Uterus (tissue), 2 donors: ENCODE results near the gene TAF11L8.
"Not testable (repeated sequence)": the region's sequence is repeated elsewhere in the genome, so short reads cannot be mapped to it uniquely, and the experiment has no call there.

Experiments
- CTCF ChIP-seq, 4 experiments: fragments of 200-600 bp in 2 of 4; fragments of 450-650 bp in 2 of 4; sonication (generic) in 2 of 4; IDR thresholded peaks; one replicate each; pipeline ENCODE4 v1.5.1; 2016 to 2019; ENCODE audit warnings: antibody characterized with exemption in 4 of 4, mild to moderate bottlenecking in 2 of 4, moderate library complexity in 1 of 4
- POLR2A ChIP-seq, 2 donors: fragments of 450-650 bp; IDR thresholded peaks; one replicate each; pipeline ENCODE4 v1.6.1; 2016; ENCODE audit warnings: antibody characterized with exemption in 2 of 2, mild to moderate bottlenecking in 1 of 2, moderate library complexity in 1 of 2

DNA sequence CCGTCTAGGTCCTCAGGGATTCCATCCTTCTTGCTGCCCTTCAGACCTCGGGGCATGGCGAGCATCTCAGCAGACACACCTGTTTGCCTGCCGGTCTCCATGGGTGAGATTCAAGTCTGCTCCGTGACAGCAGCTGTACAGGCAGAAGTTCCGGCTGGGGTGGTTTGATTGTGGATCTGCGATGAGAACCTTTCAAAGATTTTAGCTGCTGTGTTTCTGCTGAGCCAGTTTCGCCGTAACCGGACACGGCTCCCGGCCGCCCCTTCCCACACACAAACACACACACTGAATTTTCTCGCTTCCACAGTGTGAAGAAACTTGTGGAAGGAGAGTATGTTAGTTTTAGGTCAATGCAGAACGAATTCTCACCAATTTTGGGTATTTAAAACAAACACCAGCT is 7.0 kb upstream of the TAF11L8 start, which contains the start of gene TAF11L10:
- not testable (repeated sequence) for TF ChIP-seq POLR2A, CTCF (IDR thresholded peaks at IDR 0.05)
